ENCODE data around the gene CDS2. TPM values are rescaled to one million over a fixed set of nuclear protein-coding genes. Genes with fewer than 3 reads are reported as not detected.

CDS2 gene
- total RNA-seq, 1 experiment from 2014 or later, result 37.5 TPM

DNA sequence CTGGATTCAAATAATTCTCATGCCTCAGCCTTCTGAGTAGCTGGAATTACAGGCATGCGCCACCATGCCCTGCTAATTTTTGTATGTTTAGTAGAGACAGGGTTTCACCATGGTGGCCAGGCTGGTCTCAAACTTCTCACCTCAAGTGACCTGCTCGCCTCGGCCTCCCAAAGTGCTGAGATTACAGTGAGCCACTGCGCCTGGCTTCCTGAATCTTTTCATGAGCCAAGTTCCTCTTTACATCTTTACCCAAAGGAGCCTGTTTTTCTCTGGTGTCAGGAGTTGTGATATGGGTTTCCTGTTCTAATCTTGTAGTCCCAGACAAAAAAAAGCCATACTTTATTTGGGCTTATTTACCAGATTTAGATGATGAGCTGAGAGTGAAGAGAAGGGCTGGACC lies 41.4 kb upstream of the CDS2 start:
- no peak for ATAC-seq
- no TSS peak for BruUV-seq (replicated peaks)
- Histone ChIP-seq H3K4me3 (replicated peaks in 1 of 2; ENCODE audit: low read depth in 1 of 2, low read length in 2 of 2) (no peak overlapping the region), H4K20me1 (ENCODE audit: insufficient read depth) (no peaks in the 10 kb centered on the region), H3K79me2 (ENCODE audit: insufficient read depth, low read length) (no peaks in the 10 kb centered on the region), H2AFZ (ENCODE audit: low read depth, low read length, poor library complexity, severe bottlenecking) (no peak overlapping the region), H3K9me3 (ENCODE audit: control insufficient read depth in 1 of 2, insufficient read depth in 1 of 2, low read depth in 1 of 2, low read length in 2 of 2) (no peaks in the 10 kb centered on the region), H3K27me3 (ENCODE audit: insufficient read depth, low read length) (no peaks in the 10 kb centered on the region), H3K27ac (ENCODE audit: low read depth, low read length) (no peak overlapping the region), H3K36me3 (ENCODE audit: control insufficient read depth in 1 of 2, insufficient read depth in 2 of 2, low read length in 2 of 2) (no peaks in the 10 kb centered on the region), H3K9me2 (ENCODE audit: insufficient read depth) (no peaks in the 10 kb centered on the region), H3K9ac (ENCODE audit: low read length) (no peak overlapping the region), H3K4me1 (ENCODE audit: control insufficient read depth in 1 of 2, insufficient read depth in 2 of 2, low read length in 2 of 2) (no peaks in the 10 kb centered on the region), H3K4me2 (ENCODE audit: low read length) (no peak overlapping the region)
- TF ChIP-seq, protein P1, sequence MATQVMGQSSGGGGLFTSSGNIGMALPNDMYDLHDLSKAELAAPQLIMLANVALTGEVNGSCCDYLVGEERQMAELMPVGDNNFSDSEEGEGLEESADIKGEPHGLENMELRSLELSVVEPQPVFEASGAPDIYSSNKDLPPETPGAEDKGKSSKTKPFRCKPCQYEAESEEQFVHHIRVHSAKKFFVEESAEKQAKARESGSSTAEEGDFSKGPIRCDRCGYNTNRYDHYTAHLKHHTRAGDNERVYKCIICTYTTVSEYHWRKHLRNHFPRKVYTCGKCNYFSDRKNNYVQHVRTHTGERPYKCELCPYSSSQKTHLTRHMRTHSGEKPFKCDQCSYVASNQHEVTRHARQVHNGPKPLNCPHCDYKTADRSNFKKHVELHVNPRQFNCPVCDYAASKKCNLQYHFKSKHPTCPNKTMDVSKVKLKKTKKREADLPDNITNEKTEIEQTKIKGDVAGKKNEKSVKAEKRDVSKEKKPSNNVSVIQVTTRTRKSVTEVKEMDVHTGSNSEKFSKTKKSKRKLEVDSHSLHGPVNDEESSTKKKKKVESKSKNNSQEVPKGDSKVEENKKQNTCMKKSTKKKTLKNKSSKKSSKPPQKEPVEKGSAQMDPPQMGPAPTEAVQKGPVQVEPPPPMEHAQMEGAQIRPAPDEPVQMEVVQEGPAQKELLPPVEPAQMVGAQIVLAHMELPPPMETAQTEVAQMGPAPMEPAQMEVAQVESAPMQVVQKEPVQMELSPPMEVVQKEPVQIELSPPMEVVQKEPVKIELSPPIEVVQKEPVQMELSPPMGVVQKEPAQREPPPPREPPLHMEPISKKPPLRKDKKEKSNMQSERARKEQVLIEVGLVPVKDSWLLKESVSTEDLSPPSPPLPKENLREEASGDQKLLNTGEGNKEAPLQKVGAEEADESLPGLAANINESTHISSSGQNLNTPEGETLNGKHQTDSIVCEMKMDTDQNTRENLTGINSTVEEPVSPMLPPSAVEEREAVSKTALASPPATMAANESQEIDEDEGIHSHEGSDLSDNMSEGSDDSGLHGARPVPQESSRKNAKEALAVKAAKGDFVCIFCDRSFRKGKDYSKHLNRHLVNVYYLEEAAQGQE (IDR thresholded peaks at IDR 0.05; ENCODE audit: low read depth), result no peak
- TF ChIP-seq POLR2A (IDR thresholded peaks at IDR 0.05; ENCODE audit: borderline replicate concordance, extremely low read depth, insufficient read depth, insufficient read length) (no peak), TCF7L2 (IDR thresholded peaks at IDR 0.05; ENCODE audit: borderline replicate concordance, extremely low read depth, insufficient read depth, insufficient read length) (no peak), EZH2 (IDR thresholded peaks at IDR 0.05) (no peak), SP1 (IDR thresholded peaks at IDR 0.05; ENCODE audit: low read depth) (no peak), ZNF274 (IDR thresholded peaks at IDR 0.05; ENCODE audit: low read depth, low read length) (no peak), SRF (IDR thresholded peaks at IDR 0.05; ENCODE audit: low read depth) (no peak), CEBPB (IDR thresholded peaks at IDR 0.05; ENCODE audit: low read depth) (no peak), YY1 (IDR thresholded peaks at IDR 0.05; ENCODE audit: extremely low read depth, insufficient replicate concordance, low read depth, low read length) (no peak), EGR1 (IDR thresholded peaks at IDR 0.05; ENCODE audit: low read depth) (no peak), EZH2phosphoT487 (IDR thresholded peaks at IDR 0.05; ENCODE audit: borderline replicate concordance) (no peak), CBX3 (IDR thresholded peaks at IDR 0.05; ENCODE audit: low read depth) (no peak), RAD21 (IDR thresholded peaks at IDR 0.05; ENCODE audit: low read depth) (no peak), FOSL1 (IDR thresholded peaks at IDR 0.05; ENCODE audit: low read depth) (no peak), JUND (IDR thresholded peaks at IDR 0.05) (no peak)
- TF ChIP-seq, protein P2, sequence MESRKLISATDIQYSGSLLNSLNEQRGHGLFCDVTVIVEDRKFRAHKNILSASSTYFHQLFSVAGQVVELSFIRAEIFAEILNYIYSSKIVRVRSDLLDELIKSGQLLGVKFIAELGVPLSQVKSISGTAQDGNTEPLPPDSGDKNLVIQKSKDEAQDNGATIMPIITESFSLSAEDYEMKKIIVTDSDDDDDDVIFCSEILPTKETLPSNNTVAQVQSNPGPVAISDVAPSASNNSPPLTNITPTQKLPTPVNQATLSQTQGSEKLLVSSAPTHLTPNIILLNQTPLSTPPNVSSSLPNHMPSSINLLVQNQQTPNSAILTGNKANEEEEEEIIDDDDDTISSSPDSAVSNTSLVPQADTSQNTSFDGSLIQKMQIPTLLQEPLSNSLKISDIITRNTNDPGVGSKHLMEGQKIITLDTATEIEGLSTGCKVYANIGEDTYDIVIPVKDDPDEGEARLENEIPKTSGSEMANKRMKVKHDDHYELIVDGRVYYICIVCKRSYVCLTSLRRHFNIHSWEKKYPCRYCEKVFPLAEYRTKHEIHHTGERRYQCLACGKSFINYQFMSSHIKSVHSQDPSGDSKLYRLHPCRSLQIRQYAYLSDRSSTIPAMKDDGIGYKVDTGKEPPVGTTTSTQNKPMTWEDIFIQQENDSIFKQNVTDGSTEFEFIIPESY (IDR thresholded peaks at IDR 0.05; ENCODE audit: extremely low read depth, insufficient replicate concordance, low read length), result no peak
- POLR2A ChIA-PET, result no interaction called here
- RAD21 ChIA-PET (ENCODE audit: low non-redundant PET in 1 of 2, low total read pairs in 2 of 2, uncharacterized antibody in 2 of 2, unreplicated experiment in 2 of 2), result no interaction called here
- no peak for DNase-seq (ENCODE audit: low read depth, low spot score)
- CTCF ChIA-PET, result no interaction called here
- intact Hi-C loops (cut with micrococcal nuclease), result no loop called here
